ENCODE measurements around the gene ATP5MC2. TPM values are rescaled to one million over a fixed set of nuclear protein-coding genes. Genes with fewer than 3 reads are reported as not detected.
"Not testable (repeated sequence)": the region's sequence is repeated elsewhere in the genome, so short reads cannot be mapped to it uniquely, and the experiment has no call there.

The ATP5MC2 gene
- total RNA-seq, 1 experiment from 2014 or later: 355 TPM

GRCh38 chr12:53696285-53696654 lies 20.4 kb upstream of the ATP5MC2 start:
- in situ Hi-C loops (cut with HindIII; ENCODE audit: low pct_unique_long_range_greater_than_20kb, low sequenced_read_pairs): no loop called here
- peak; percentile 85 for DNase-seq (ENCODE audit: low read depth)

- in situ Hi-C loops (cut with HindIII; ENCODE audit: low pct_unique_long_range_greater_than_20kb, low sequenced_read_pairs): no loop called here
- DNase-seq (ENCODE audit: low read depth): no peak
Observed at GRCh38 chr12:53695152-53696145, 19.6 kb upstream of the ATP5MC2 start.

- in situ Hi-C loops (cut with HindIII; ENCODE audit: low pct_unique_long_range_greater_than_20kb, low sequenced_read_pairs): no loop called here
- no peak for DNase-seq (ENCODE audit: low read depth)
Observed at GRCh38 chr12:53694756-53695151, 18.9 kb upstream of the ATP5MC2 start.

- in situ Hi-C loops (cut with HindIII; ENCODE audit: low pct_unique_long_range_greater_than_20kb, low sequenced_read_pairs): no loop called here
- DNase-seq (ENCODE audit: low read depth): no peak
Observed at GRCh38 chr12:53688134-53688533, 12.3 kb upstream of the ATP5MC2 start.

GRCh38 chr12:53686436-53686835 lies 10.6 kb upstream of the ATP5MC2 start:
- in situ Hi-C loops (cut with HindIII; ENCODE audit: low pct_unique_long_range_greater_than_20kb, low sequenced_read_pairs): no loop called here
- no peak for DNase-seq (ENCODE audit: low read depth)

GRCh38 chr12:53684654-53685220 lies 8.9 kb upstream of the ATP5MC2 start:
- DNase-seq (ENCODE audit: low read depth): no peak
- in situ Hi-C loops (cut with HindIII; ENCODE audit: low pct_unique_long_range_greater_than_20kb, low sequenced_read_pairs): no loop called here

- in situ Hi-C loops (cut with HindIII; ENCODE audit: low pct_unique_long_range_greater_than_20kb, low sequenced_read_pairs): no loop called here
- DNase-seq (ENCODE audit: low read depth): no peak
Observed at GRCh38 chr12:53683983-53684382, 8.1 kb upstream of the ATP5MC2 start.

- no peak for DNase-seq (ENCODE audit: low read depth)
- in situ Hi-C loops (cut with HindIII; ENCODE audit: low pct_unique_long_range_greater_than_20kb, low sequenced_read_pairs): no loop called here
Observed at GRCh38 chr12:53683494-53683893, 7.6 kb upstream of the ATP5MC2 start.

GRCh38 chr12:53680061-53680460 lies 4.2 kb upstream of the ATP5MC2 start:
- in situ Hi-C loops (cut with HindIII; ENCODE audit: low pct_unique_long_range_greater_than_20kb, low sequenced_read_pairs); DNase-seq (ENCODE audit: low read depth): not testable (repeated sequence)

GRCh38 chr12:53677800-53678148 lies 1.9 kb upstream of the ATP5MC2 start:
- in situ Hi-C loops (cut with HindIII; ENCODE audit: low pct_unique_long_range_greater_than_20kb, low sequenced_read_pairs): no loop called here
- no peak for DNase-seq (ENCODE audit: low read depth)

GRCh38 chr12:53677016-53677799 lies 1.3 kb upstream of the ATP5MC2 start:
- no peak for DNase-seq (ENCODE audit: low read depth)

GRCh38 chr12:53676656-53677015 lies 753 bp upstream of the ATP5MC2 start:
- DNase-seq (ENCODE audit: low read depth): no peak
- in situ Hi-C loops (cut with HindIII; ENCODE audit: low pct_unique_long_range_greater_than_20kb, low sequenced_read_pairs): no loop called here

More at GRCh38 chr12:53677016-53677799, 1.3 kb upstream of the ATP5MC2 start:
- in situ Hi-C loops (cut with HindIII; ENCODE audit: low pct_unique_long_range_greater_than_20kb, low sequenced_read_pairs): no loop called here

GRCh38 chr12:53674977-53675700 lies 744 bp downstream of the ATP5MC2 start:
- in situ Hi-C loops (cut with HindIII; ENCODE audit: low pct_unique_long_range_greater_than_20kb, low sequenced_read_pairs): no loop called here

GRCh38 chr12:53670971-53671370 lies 4.9 kb downstream of the ATP5MC2 start:
- in situ Hi-C loops (cut with HindIII; ENCODE audit: low pct_unique_long_range_greater_than_20kb, low sequenced_read_pairs): no loop called here
- DNase-seq (ENCODE audit: low read depth): no peak

More at GRCh38 chr12:53674977-53675700, 744 bp downstream of the ATP5MC2 start:
- DNase-seq (ENCODE audit: low read depth): no peak

- in situ Hi-C loops (cut with HindIII; ENCODE audit: low pct_unique_long_range_greater_than_20kb, low sequenced_read_pairs): no loop called here
- DNase-seq (ENCODE audit: low read depth): no peak
Observed at GRCh38 chr12:53670308-53670707, 5.6 kb downstream of the ATP5MC2 start.

GRCh38 chr12:53667080-53667479 lies 8.8 kb downstream of the ATP5MC2 start:
- no peak for DNase-seq (ENCODE audit: low read depth)
- in situ Hi-C loops (cut with HindIII; ENCODE audit: low pct_unique_long_range_greater_than_20kb, low sequenced_read_pairs): no loop called here

GRCh38 chr12:53664936-53665335 lies 10.9 kb downstream of the ATP5MC2 start:
- in situ Hi-C loops (cut with HindIII; ENCODE audit: low pct_unique_long_range_greater_than_20kb, low sequenced_read_pairs): no loop called here
- no peak for DNase-seq (ENCODE audit: low read depth)

- no peak for DNase-seq (ENCODE audit: low read depth)
- in situ Hi-C loops (cut with HindIII; ENCODE audit: low pct_unique_long_range_greater_than_20kb, low sequenced_read_pairs): no loop called here
Observed at GRCh38 chr12:53664191-53664590, 11.7 kb downstream of the ATP5MC2 start.

Measured in Caki2 (cell line).